Endothelial cell of umbilical vein (primary cell): ENCODE data around the gene MLLT6.

Experiments used
- EZH2 ChIP-seq: IDR thresholded peaks from 2 replicates; pipeline ENCODE4 v1.6.1; 2012; ENCODE audit warnings: borderline replicate concordance, low read depth, mild to moderate bottlenecking, moderate library complexity, low read length, inconsistent platforms; ENCODE audit not compliant: severe bottlenecking
- FOS ChIP-seq: IDR thresholded peaks from 2 replicates; pipeline ENCODE4 v1.6.1; 2011; ENCODE audit warnings: mild to moderate bottlenecking, low read length, moderate library complexity, borderline replicate concordance; ENCODE audit not compliant: insufficient read depth
- GATA2 ChIP-seq: IDR thresholded peaks from 2 replicates; pipeline ENCODE4 v1.7.0; 2011; ENCODE audit warnings: low read depth, mild to moderate bottlenecking, moderate library complexity, mixed read lengths, low read length; ENCODE audit not compliant: insufficient read length, insufficient read depth
- JUN ChIP-seq: IDR thresholded peaks from 2 replicates; pipeline ENCODE4 v1.6.1; 2011; ENCODE audit warnings: borderline replicate concordance, low read depth; ENCODE audit not compliant: insufficient read length, insufficient read depth
- MYC ChIP-seq: IDR thresholded peaks from one replicate; pipeline ENCODE4 v1.6.1; 2011; ENCODE audit warnings: mild to moderate bottlenecking, low read depth, low read length
- POLR2A ChIP-seq: IDR thresholded peaks from 2 replicates; pipeline ENCODE4 v1.6.1; 2012; ENCODE audit warnings: low read depth, mild to moderate bottlenecking, control low read depth, low read length
- POLR2AphosphoS5 ChIP-seq: IDR thresholded peaks from 2 replicates; pipeline ENCODE4 v1.6.1; 2012; ENCODE audit warnings: low read depth, mild to moderate bottlenecking, control low read depth, low read length, moderate library complexity; ENCODE audit not compliant: insufficient read depth
- TF ChIP-seq, protein P1 (sequence below), 2 donors: IDR thresholded peaks; 1 replicate in 1 of 2; 2 replicates in 1 of 2; pipeline ENCODE4 v1.5.1; 2011; ENCODE audit warnings: low read length in 2 of 2, mild to moderate bottlenecking in 2 of 2, moderate library complexity in 2 of 2, control low read depth in 1 of 2, inconsistent platforms in 1 of 2, low read depth in 1 of 2; ENCODE audit not compliant: insufficient read depth in 1 of 2; ENCODE audit errors: extremely low read depth in 1 of 2

DNA sequence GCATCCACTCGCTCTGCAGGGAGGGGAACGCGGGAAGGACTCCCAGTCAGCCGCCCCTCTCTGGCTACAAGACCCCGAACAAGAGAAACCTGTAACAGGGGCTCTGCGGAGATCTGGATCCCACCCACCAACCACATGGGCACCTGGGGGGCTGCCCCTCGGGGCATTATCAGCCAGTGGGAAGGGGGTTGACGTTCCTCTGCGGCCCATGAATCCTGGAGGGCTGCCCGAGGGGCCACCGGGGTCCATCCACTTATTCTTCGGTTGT, 44.9 kb downstream of the MLLT6 start:
- no peak for TF ChIP-seq POLR2AphosphoS5
- TF ChIP-seq, protein P1, sequence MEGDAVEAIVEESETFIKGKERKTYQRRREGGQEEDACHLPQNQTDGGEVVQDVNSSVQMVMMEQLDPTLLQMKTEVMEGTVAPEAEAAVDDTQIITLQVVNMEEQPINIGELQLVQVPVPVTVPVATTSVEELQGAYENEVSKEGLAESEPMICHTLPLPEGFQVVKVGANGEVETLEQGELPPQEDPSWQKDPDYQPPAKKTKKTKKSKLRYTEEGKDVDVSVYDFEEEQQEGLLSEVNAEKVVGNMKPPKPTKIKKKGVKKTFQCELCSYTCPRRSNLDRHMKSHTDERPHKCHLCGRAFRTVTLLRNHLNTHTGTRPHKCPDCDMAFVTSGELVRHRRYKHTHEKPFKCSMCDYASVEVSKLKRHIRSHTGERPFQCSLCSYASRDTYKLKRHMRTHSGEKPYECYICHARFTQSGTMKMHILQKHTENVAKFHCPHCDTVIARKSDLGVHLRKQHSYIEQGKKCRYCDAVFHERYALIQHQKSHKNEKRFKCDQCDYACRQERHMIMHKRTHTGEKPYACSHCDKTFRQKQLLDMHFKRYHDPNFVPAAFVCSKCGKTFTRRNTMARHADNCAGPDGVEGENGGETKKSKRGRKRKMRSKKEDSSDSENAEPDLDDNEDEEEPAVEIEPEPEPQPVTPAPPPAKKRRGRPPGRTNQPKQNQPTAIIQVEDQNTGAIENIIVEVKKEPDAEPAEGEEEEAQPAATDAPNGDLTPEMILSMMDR (IDR thresholded peaks at IDR 0.05; ENCODE audit: extremely low read depth in 1 of 2, insufficient read depth in 1 of 2, low read depth in 1 of 2, low read length in 2 of 2), result no peak
- TF ChIP-seq POLR2A, result no peak
- TF ChIP-seq JUN, result no peak
- TF ChIP-seq MYC, result no peak
- TF ChIP-seq EZH2, result no peak
- no peak for TF ChIP-seq GATA2
- no peak for TF ChIP-seq FOS
